Panc1 (cell line): Measurements from ENCODE around the gene UNC5B. TPM values are rescaled to one million over a fixed set of nuclear protein-coding genes. Genes with fewer than 3 reads are reported as not detected.

Experiments
- ATAC-seq: fragments of 200-7000 bp; cut with Tn5 transposase; 2 replicates; pipeline ENCODE4 v1.9.1; 2020; ENCODE audit warnings: mild to moderate bottlenecking, moderate library complexity
- BruUV-seq: library from RNA; stranded (reverse); fragments of 400-500 nt; replicated peaks from 2 replicates; lab custom pipeline; 2021; lab: Mats Ljungman, UMichigan
- CTCF ChIA-PET: fragments of 300-600 bp; sonication (Branson Sonifier 250); formaldehyde crosslinking; loops from one replicate; lab custom pipeline; 2022; ENCODE audit warnings: antibody characterized with exemption; lab: Charles Lee
- POLR2A ChIA-PET: fragments of 300-600 bp; sonication (Branson Sonifier 250); formaldehyde crosslinking; loops from one replicate; lab custom pipeline; 2022; ENCODE audit warnings: antibody characterized with exemption; lab: Charles Lee
- DNase-seq: peaks from one replicate; pipeline ENCODE4 v3.0.0-alpha.2; 2010; ENCODE audit warnings: low read depth, low spot score
- H3K27ac ChIP-seq: 2 replicates; pipeline ENCODE4 v1.5.1; 2011; ENCODE audit warnings: mild to moderate bottlenecking, low read length, inconsistent platforms
- H3K27me3 ChIP-seq: fragments of 200-500 bp; sonication (Bioruptor generic); 2 replicates; pipeline ENCODE4 v1.6.0; 2014; ENCODE audit warnings: low read length, inconsistent platforms; ENCODE audit not compliant: control insufficient read depth, insufficient read depth
- H3K36me3 ChIP-seq: fragments of 200-500 bp; sonication (Bioruptor generic); 2 replicates; pipeline ENCODE4 v1.5.1; 2014; ENCODE audit warnings: inconsistent platforms, mild to moderate bottlenecking, low read length, moderate library complexity; ENCODE audit not compliant: control insufficient read depth, insufficient read depth
- H3K4me1 ChIP-seq: 2 replicates; pipeline ENCODE4 v1.5.1; 2011; ENCODE audit warnings: inconsistent platforms, mild to moderate bottlenecking, low read length, moderate library complexity; ENCODE audit not compliant: control insufficient read depth, insufficient read depth
- H3K4me3 ChIP-seq, 2 experiments: 2 replicates each; pipeline ENCODE4 v1.5.1; 2011 to 2012; ENCODE audit warnings: low read depth in 2 of 2, low read length in 2 of 2, mild to moderate bottlenecking in 2 of 2, inconsistent platforms in 1 of 2, moderate library complexity in 1 of 2
- H3K9me3 ChIP-seq: fragments of 200-500 bp; sonication (Bioruptor generic); 2 replicates; pipeline ENCODE4 v1.5.1; 2014; ENCODE audit warnings: low read depth, mild to moderate bottlenecking, inconsistent platforms, low read length, moderate library complexity; ENCODE audit not compliant: control insufficient read depth, insufficient read depth
- CTCF ChIP-seq: fragments of 450-650 bp; IDR thresholded peaks from 2 replicates; pipeline ENCODE4 v1.5.1; 2017; ENCODE audit warnings: mild to moderate bottlenecking
- POLR2AphosphoS5 ChIP-seq: IDR thresholded peaks from 2 replicates; pipeline ENCODE4 v1.6.1; 2012; ENCODE audit warnings: mild to moderate bottlenecking, low read depth, low read length, moderate library complexity
- SIN3A ChIP-seq: IDR thresholded peaks from 2 replicates; pipeline ENCODE4 v1.6.1; 2012; ENCODE audit warnings: low read depth, mild to moderate bottlenecking, low read length, moderate library complexity, borderline replicate concordance; ENCODE audit not compliant: insufficient read depth
- TCF7L2 ChIP-seq: IDR thresholded peaks from 2 replicates; pipeline ENCODE4 v1.6.1; 2011; ENCODE audit warnings: mild to moderate bottlenecking, low read depth, low read length, inconsistent platforms
- in situ Hi-C: cut with HindIII; loops from 2 replicates; pipeline ENCODE4 v1.10.0; 2016; ENCODE audit warnings: low sequenced_read_pairs, low pct_unique_long_range_greater_than_20kb
- intact Hi-C: fragments of 100-400 bp; cut with micrococcal nuclease; formaldehyde crosslinking; loops from one replicate; pipeline ENCODE4 v1.10.0; 2022; ENCODE audit not compliant: unreplicated experiment
- total RNA-seq: library from RNA; stranded (reverse); gene quantifications from one replicate; pipeline ENCODE4 v1.2.1, GENCODE V29; 2021; ENCODE audit not compliant: unreplicated experiment
- TF ChIP-seq, protein P1 (sequence below), 2 experiments: IDR thresholded peaks; 2 replicates each; pipeline ENCODE4 v1.6.1; 2011 to 2012; ENCODE audit warnings: low read depth in 2 of 2, control low read depth in 1 of 2, low read length in 1 of 2, mild to moderate bottlenecking in 1 of 2, moderate library complexity in 1 of 2; ENCODE audit not compliant: insufficient read depth in 1 of 2

UNC5B gene
- total RNA-seq, 1 experiment from 2014 or later, result 1.1 TPM

DNA sequence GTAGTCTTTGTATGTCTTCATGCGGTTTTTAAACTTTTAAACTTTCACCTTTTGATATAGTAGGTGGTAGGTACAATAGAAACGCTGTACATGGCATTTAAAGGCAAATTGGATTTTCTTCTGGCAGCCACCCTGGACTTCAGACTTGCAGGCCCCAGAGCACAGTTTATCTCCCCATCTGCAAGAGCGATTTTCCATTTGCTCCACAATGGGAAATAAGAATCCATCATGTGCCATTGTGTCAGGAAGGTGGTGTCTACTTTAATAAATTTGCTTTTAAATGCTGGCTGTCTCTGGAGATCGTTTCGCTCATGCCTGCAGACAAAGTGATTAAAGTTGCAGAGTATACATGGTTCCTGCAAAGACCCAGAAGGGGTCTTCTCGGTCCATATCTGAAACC lies 38.9 kb downstream of the UNC5B start:
- BruUV-seq, result no TSS peak
- Histone ChIP-seq H3K9me3 (no peaks in the 10 kb centered on the region), H3K4me1 (peaks cover 5% of the 10 kb centered on the region), H3K27me3 (peaks cover 5% of the 10 kb centered on the region; the same call in 1 of the 2 replicates), H3K27ac (no peak overlapping the region), H3K36me3 (no peaks in the 10 kb centered on the region), H3K4me3 (no peak overlapping the region)
- ChIA-PET POLR2A (no interaction called here), CTCF (no interaction called here)
- intact Hi-C loops, result no loop called here
- in situ Hi-C loops, result no loop called here
- DNase-seq (no peak), ATAC-seq (no peak)
- no peak for TF ChIP-seq TCF7L2
- no peak for TF ChIP-seq SIN3A

GRCh38 chr10:71252220-71252619 lies 39.9 kb downstream of the UNC5B start:
- Histone ChIP-seq H3K4me3 (no peak overlapping the region), H3K27ac (no peak overlapping the region), H3K27me3 (peaks cover 5% of the 10 kb centered on the region; the same call in 1 of the 2 replicates), H3K36me3 (no peaks in the 10 kb centered on the region), H3K4me1 (peaks cover 5% of the 10 kb centered on the region), H3K9me3 (no peaks in the 10 kb centered on the region)
- ATAC-seq (no peak), DNase-seq (no peak)
- BruUV-seq, result no TSS peak
- intact Hi-C loops, result no loop called here
- TF ChIP-seq POLR2AphosphoS5 (no peak), SIN3A (no peak), CTCF (no peak), TCF7L2 (no peak)
- TF ChIP-seq, protein P1, sequence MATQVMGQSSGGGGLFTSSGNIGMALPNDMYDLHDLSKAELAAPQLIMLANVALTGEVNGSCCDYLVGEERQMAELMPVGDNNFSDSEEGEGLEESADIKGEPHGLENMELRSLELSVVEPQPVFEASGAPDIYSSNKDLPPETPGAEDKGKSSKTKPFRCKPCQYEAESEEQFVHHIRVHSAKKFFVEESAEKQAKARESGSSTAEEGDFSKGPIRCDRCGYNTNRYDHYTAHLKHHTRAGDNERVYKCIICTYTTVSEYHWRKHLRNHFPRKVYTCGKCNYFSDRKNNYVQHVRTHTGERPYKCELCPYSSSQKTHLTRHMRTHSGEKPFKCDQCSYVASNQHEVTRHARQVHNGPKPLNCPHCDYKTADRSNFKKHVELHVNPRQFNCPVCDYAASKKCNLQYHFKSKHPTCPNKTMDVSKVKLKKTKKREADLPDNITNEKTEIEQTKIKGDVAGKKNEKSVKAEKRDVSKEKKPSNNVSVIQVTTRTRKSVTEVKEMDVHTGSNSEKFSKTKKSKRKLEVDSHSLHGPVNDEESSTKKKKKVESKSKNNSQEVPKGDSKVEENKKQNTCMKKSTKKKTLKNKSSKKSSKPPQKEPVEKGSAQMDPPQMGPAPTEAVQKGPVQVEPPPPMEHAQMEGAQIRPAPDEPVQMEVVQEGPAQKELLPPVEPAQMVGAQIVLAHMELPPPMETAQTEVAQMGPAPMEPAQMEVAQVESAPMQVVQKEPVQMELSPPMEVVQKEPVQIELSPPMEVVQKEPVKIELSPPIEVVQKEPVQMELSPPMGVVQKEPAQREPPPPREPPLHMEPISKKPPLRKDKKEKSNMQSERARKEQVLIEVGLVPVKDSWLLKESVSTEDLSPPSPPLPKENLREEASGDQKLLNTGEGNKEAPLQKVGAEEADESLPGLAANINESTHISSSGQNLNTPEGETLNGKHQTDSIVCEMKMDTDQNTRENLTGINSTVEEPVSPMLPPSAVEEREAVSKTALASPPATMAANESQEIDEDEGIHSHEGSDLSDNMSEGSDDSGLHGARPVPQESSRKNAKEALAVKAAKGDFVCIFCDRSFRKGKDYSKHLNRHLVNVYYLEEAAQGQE (IDR thresholded peaks at IDR 0.05; ENCODE audit: insufficient read depth in 1 of 2, low read depth in 2 of 2, low read length in 1 of 2), result no peak
- ChIA-PET POLR2A (no interaction called here), CTCF (no interaction called here)
- in situ Hi-C loops, result no loop called here

DNA sequence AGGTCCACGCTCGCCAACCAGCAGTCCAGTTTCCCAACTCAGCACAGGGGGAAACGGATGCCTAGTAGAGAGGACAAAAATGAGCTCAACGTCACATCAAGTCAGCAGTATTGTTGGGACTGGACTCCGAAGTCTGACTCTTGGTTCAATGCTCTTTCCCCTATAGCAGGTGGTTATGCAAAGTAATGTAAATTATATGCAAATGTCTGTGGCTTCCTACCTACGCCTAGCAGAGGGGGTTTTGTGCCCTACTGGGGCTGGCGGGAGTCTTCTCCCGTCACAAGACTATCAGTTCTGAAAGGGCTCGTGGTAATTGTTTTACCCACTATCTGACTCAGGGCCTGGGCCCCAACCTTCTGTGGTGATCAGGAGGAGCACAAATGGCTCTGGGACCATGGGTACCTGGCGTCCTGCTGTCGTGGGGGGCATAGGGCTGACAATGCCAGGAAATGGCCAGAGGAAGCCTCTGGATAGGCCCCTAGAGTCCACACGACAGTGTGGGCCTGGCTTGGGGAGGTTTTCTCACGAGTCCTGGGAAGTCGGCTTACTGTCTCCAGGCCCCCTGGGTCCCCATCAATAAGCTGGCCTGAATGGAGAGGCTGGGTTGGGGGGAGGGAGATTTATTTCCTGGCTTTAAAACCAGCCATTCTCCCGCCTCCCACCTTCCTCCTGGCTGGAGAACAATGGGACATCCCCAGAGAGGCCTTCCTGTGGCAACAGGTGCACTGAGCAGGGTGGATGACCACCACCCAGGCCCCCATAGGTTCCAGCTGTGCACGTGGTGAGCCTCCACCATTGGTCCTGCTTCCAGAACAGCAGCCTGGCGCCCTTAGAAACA lies 41.8 kb downstream of the UNC5B start:
- intact Hi-C loops (no loop called here), in situ Hi-C loops (no loop called here)
- TF ChIP-seq, protein P1 (IDR thresholded peaks at IDR 0.05; ENCODE audit: insufficient read depth in 1 of 2, low read depth in 2 of 2, low read length in 1 of 2), result no peak
- TF ChIP-seq POLR2AphosphoS5, result no peak
- no peak for TF ChIP-seq SIN3A
- TF ChIP-seq TCF7L2, result no peak
- no peak for TF ChIP-seq CTCF
- H3K27ac ChIP-seq, result no peak overlapping the region
- ChIA-PET POLR2A (interaction anchor here (0.6 kb wide), 1 partner anchor 316 kb away, joined by 3 read pairs; no protein-coding TSS in a partner anchor), CTCF (no interaction called here)
- no peak for ATAC-seq
- H3K36me3 ChIP-seq, result no peaks in the 10 kb centered on the region
- H3K4me1 ChIP-seq, result peaks cover 5% of the 10 kb centered on the region
- peaks cover 5% of the 10 kb centered on the region; the same call in 1 of the 2 replicates for H3K27me3 ChIP-seq
- H3K9me3 ChIP-seq, result no peaks in the 10 kb centered on the region
- BruUV-seq, result no TSS peak
- H3K4me3 ChIP-seq, result no peak overlapping the region
- DNase-seq, result no peak
